H1 (cell line): ENCODE data around the gene LRRC61. TPM values are rescaled to one million over a fixed set of nuclear protein-coding genes. Genes with fewer than 3 reads are reported as not detected.
A peak's percentile ranks its signal among the peaks of the same experiment; 100 is the strongest.

Experiments
- CTCF ChIA-PET: fragments of 300-600 bp; sonication (Branson Sonifier 250); formaldehyde crosslinking; loops from one replicate; lab custom pipeline; 2021; ENCODE audit not compliant: partially characterized antibody; lab: Charles Lee
- POLR2A ChIA-PET: fragments of 300-600 bp; sonication (Branson Sonifier 250); formaldehyde crosslinking; loops from one replicate; lab custom pipeline; 2021; ENCODE audit warnings: inconsistent platforms; ENCODE audit not compliant: partially characterized antibody; lab: Charles Lee
- DNase-seq, 2 experiments: peaks; one replicate each; pipeline versions ENCODE4 v3.0.0 to v3.0.0-alpha.2; 2010 to 2022; ENCODE audit warnings: low spot score in 2 of 2, low read depth in 1 of 2, mixed read lengths in 1 of 2
- FAIRE-seq: peaks from 2 replicates; lab custom pipeline; 2011; peaks lifted over from hg19 to GRCh38; lab: Jason Lieb, UNC
- H2AFZ ChIP-seq: 2 replicates; pipeline ENCODE4 v1.8.1; 2012; ENCODE audit warnings: low read length, inconsistent platforms
- H2AK5ac ChIP-seq: 2 replicates; pipeline ENCODE4 v1.6.1; 2013; ENCODE audit warnings: low read depth, low read length
- H2BK120ac ChIP-seq: replicated peaks from 2 replicates; pipeline ENCODE3; 2013; ENCODE audit warnings: low read depth, low read length, inconsistent platforms
- H2BK12ac ChIP-seq: 2 replicates; pipeline ENCODE4 v1.6.1; 2013; ENCODE audit warnings: low read depth, low read length
- H2BK15ac ChIP-seq: 2 replicates; pipeline ENCODE4 v1.6.1; 2013; ENCODE audit warnings: low read length
- H2BK20ac ChIP-seq: 2 replicates; pipeline ENCODE4 v1.6.1; 2013; ENCODE audit warnings: low read length
- H2BK5ac ChIP-seq: 2 replicates; pipeline ENCODE4 v1.6.1; 2013; ENCODE audit warnings: low read depth, low read length
- H3K14ac ChIP-seq: 2 replicates; pipeline ENCODE4 v1.6.1; 2013; ENCODE audit warnings: inconsistent platforms; ENCODE audit not compliant: insufficient read length
- H3K18ac ChIP-seq: 2 replicates; pipeline ENCODE4 v1.6.1; 2013; ENCODE audit warnings: low read length; ENCODE audit errors: extremely low read depth
- H3K23ac ChIP-seq: 2 replicates; pipeline ENCODE4 v1.6.1; 2013; ENCODE audit warnings: inconsistent platforms; ENCODE audit not compliant: insufficient read length
- H3K23me2 ChIP-seq: 2 replicates; pipeline ENCODE4 v1.6.1; 2013; ENCODE audit warnings: low read depth, low read length
- H3K27ac ChIP-seq: 2 replicates; pipeline ENCODE4 v1.6.1; 2011; ENCODE audit warnings: low read depth, low read length, inconsistent platforms
- H3K27me3 ChIP-seq, 4 experiments: replicated peaks in 1 of 4; 1 replicate in 1 of 4; 2 replicates in 3 of 4; pipeline versions ENCODE4 v1.6.1 to v1.8.1; 2011 to 2013; ENCODE audit warnings: low read length in 3 of 4, mild to moderate bottlenecking in 3 of 4, inconsistent platforms in 2 of 4, mixed read lengths in 2 of 4, moderate library complexity in 1 of 4; ENCODE audit not compliant: control insufficient read depth in 3 of 4, insufficient read depth in 3 of 4; ENCODE audit errors: extremely low read depth in 1 of 4
- H3K36me3 ChIP-seq, 4 experiments: 2 replicates each; pipeline versions ENCODE4 v1.6.1 to v1.8.1; 2011 to 2013; ENCODE audit warnings: mild to moderate bottlenecking in 4 of 4, low read length in 3 of 4, moderate library complexity in 2 of 4, control low read depth in 1 of 4, inconsistent platforms in 1 of 4; ENCODE audit not compliant: insufficient read depth in 4 of 4, control insufficient read depth in 2 of 4
- H3K4ac ChIP-seq: replicated peaks from 2 replicates; pipeline ENCODE3; 2013; ENCODE audit warnings: low read length, low read depth, mixed read lengths, inconsistent platforms; ENCODE audit not compliant: insufficient read length
- H3K4me1 ChIP-seq, 4 experiments: replicated peaks in 1 of 4; 1 replicate in 1 of 4; 2 replicates in 3 of 4; pipeline versions ENCODE4 v1.6.1 to v1.8.1; 2011 to 2013; ENCODE audit warnings: low read length in 3 of 4, inconsistent platforms in 2 of 4, mixed read lengths in 1 of 4; ENCODE audit not compliant: insufficient read depth in 4 of 4, control insufficient read depth in 3 of 4
- H3K4me2 ChIP-seq, 2 experiments: 2 replicates each; pipeline versions ENCODE4 v1.6.1 to v1.8.1; 2011 to 2013; ENCODE audit warnings: low read depth in 2 of 2, low read length in 2 of 2, control low read depth in 1 of 2, inconsistent platforms in 1 of 2, mild to moderate bottlenecking in 1 of 2; ENCODE audit not compliant: insufficient read depth in 1 of 2
- H3K4me3 ChIP-seq, 4 experiments: fragments of 200-600, 300-600 bp in 1 of 4; sonication (generic), shearing (Covaris generic), sonication (Bioruptor Twin) in 1 of 4; 2 replicates each; pipeline versions ENCODE4 v1.5.1 to v1.8.1; 2011 to 2016; ENCODE audit warnings: low read length in 4 of 4, low read depth in 3 of 4, control low read depth in 2 of 4, inconsistent platforms in 2 of 4, mild to moderate bottlenecking in 2 of 4, mixed read lengths in 1 of 4, moderate library complexity in 1 of 4; ENCODE audit not compliant: insufficient read depth in 2 of 4; ENCODE audit errors: extremely low read depth in 1 of 4
- H3K56ac ChIP-seq: replicated peaks from 2 replicates; pipeline ENCODE3; 2013; ENCODE audit warnings: low read depth, mild to moderate bottlenecking, mixed read lengths, low read length, inconsistent platforms; ENCODE audit not compliant: insufficient read length
- H3K79me1 ChIP-seq: 2 replicates; pipeline ENCODE4 v1.6.1; 2013; ENCODE audit warnings: low read depth, low read length, control low read depth
- H3K79me2 ChIP-seq, 2 experiments: 2 replicates each; pipeline versions ENCODE4 v1.6.1 to v1.8.1; 2012 to 2013; ENCODE audit warnings: low read length in 2 of 2, mild to moderate bottlenecking in 2 of 2, inconsistent platforms in 1 of 2; ENCODE audit not compliant: insufficient read depth in 2 of 2, control insufficient read depth in 1 of 2
- H3K9ac ChIP-seq, 4 experiments: replicated peaks in 1 of 4; 1 replicate in 1 of 4; 2 replicates in 3 of 4; pipeline versions ENCODE4 v1.6.1 to v1.8.1; 2011 to 2013; ENCODE audit warnings: low read depth in 3 of 4, low read length in 3 of 4, control low read depth in 2 of 4, mild to moderate bottlenecking in 2 of 4, moderate library complexity in 2 of 4, inconsistent platforms in 1 of 4; ENCODE audit errors: extremely low read depth in 1 of 4
- H3K9me3 ChIP-seq, 2 experiments: 2 replicates each; pipeline versions ENCODE4 v1.6.1 to v1.8.1; 2012 to 2013; ENCODE audit warnings: mild to moderate bottlenecking in 2 of 2, moderate library complexity in 2 of 2, control low read depth in 1 of 2, inconsistent platforms in 1 of 2, low read depth in 1 of 2, low read length in 1 of 2, mixed read lengths in 1 of 2; ENCODE audit not compliant: insufficient read depth in 2 of 2
- H4K20me1 ChIP-seq, 2 experiments: replicated peaks in 1 of 2; 2 replicates each; pipeline versions ENCODE3 to v1.8.1; 2011 to 2013; ENCODE audit warnings: inconsistent platforms in 2 of 2, low read length in 2 of 2, mild to moderate bottlenecking in 1 of 2; ENCODE audit not compliant: insufficient read depth in 2 of 2, control insufficient read depth in 1 of 2
- H4K5ac ChIP-seq: 2 replicates; pipeline ENCODE4 v1.6.1; 2013; ENCODE audit warnings: low read length, low read depth, mixed read lengths, inconsistent platforms; ENCODE audit not compliant: insufficient read length
- H4K8ac ChIP-seq: 2 replicates; pipeline ENCODE4 v1.8.0; 2013; ENCODE audit warnings: mild to moderate bottlenecking, moderate library complexity, low read length, inconsistent platforms; ENCODE audit not compliant: insufficient read depth; ENCODE audit errors: extremely low read depth
- H4K91ac ChIP-seq: replicated peaks from 2 replicates; pipeline ENCODE3; 2013; ENCODE audit warnings: low read length, mixed read lengths, inconsistent platforms; ENCODE audit not compliant: insufficient read length
- RAD21 ChIP-seq, 2 experiments: IDR thresholded peaks in 1 of 2; conservative IDR thresholded peaks in 1 of 2; 2 replicates each; pipeline ENCODE4 v1.6.1; 2011; ENCODE audit warnings: low read depth in 2 of 2, low read length in 2 of 2, improper control_type of control experiment in 1 of 2, inconsistent platforms in 1 of 2, mild to moderate bottlenecking in 1 of 2, moderate library complexity in 1 of 2
- WGBS, 2 experiments: shearing (Covaris generic) in 1 of 2; methylation state at CpG; one replicate each; pipeline versions ENCODE4 v1.1.6 to v1.1.7; 2013 to 2015; ENCODE audit warnings: low lambda C conversion rate in 2 of 2, mixed read lengths in 2 of 2, inconsistent platforms in 1 of 2, low coverage in 1 of 2, missing lambda C conversion rate in 1 of 2; ENCODE audit not compliant: insufficient replicate concordance in 2 of 2, insufficient coverage in 1 of 2, insufficient read length in 1 of 2; ENCODE audit errors: extremely low coverage in 1 of 2, missing lambda C conversion rate in 1 of 2; 5-methylcytosine and 5-hydroxymethylcytosine counted together
- polyA plus RNA-seq, 7 experiments: library from polyadenylated mRNA; depleted of rRNA in 3 of 7; stranded (reverse) in 5 of 7; unstranded in 2 of 7; fragments of >200 nt in 5 of 7; fragments of 200-250 nt in 2 of 7; gene quantifications; 1 replicate in 5 of 7; 2 replicates in 1 of 7; 4 replicates in 1 of 7; pipeline versions ENCODE4 v1.2.1 to v1.2.3, GENCODE V29; 2011 to 2013; ENCODE audit warnings: missing spikeins in 2 of 7, mixed read lengths in 2 of 7
- total RNA-seq: library from RNA; stranded (reverse); fragmentation: NEBNext Ultra II Directional; extraction: Animal tissue kit (Norgen Biotek cat#: 25700); gene quantifications from 2 replicates; pipeline ENCODE4 v1.2.1, GENCODE V29; 2021

LRRC61 gene
- total and polyA plus RNA-seq, 2 of the 8 experiments (the other 6 are each of a cell fraction or from before 2014, with no cell fraction given): 0.73 to 44.8 TPM

DNA sequence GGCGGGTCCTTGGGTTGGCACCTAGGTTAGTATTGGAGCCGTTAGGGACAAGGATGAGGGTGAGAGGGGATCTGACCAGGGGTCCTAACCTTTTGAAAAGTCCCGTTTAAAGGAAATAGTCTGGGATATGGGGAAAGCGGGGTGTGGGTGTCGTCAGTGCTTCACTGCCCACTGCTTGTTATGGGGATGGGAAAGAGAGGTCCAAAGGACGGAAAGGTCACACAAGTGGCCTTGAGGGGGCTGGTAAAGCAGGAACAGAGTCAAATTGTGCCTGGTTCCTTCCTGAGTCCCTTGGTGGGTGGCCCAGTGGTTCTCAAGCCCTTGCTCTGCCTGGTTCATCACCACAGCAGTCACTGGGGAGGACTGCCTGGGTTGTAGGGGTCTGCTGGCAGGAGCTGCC lies 53.4 kb downstream of the LRRC61 start:
- Histone ChIP-seq H4K91ac (peak overlapping the region; percentile 8), H3K4ac (no peak overlapping the region), H4K20me1 (peaks cover 0 to 11% of the 10 kb centered on the region in 2 experiments), H3K4me1 (peaks cover 12 to 29% (median 16%) of the 10 kb centered on the region in 4 experiments), H2AK5ac (peak overlapping the region; percentile 91), H3K27ac (no peak overlapping the region), H3K14ac (no peak overlapping the region), H3K79me1 (peaks cover 17% of the 10 kb centered on the region), H3K18ac (no peak overlapping the region), H3K23ac (no peak overlapping the region), H2BK12ac (peak overlapping the region; percentile 80; the same call in 1 of the 2 replicates), H2BK120ac (no peak overlapping the region), H3K23me2 (peaks cover 11% of the 10 kb centered on the region), H4K8ac (no peak overlapping the region), H3K79me2 (peaks cover 0 to 48% of the 10 kb centered on the region in 2 experiments; a peak in 3 of 4 replicates), H3K27me3 (no peaks in the 10 kb centered on the region), H2BK15ac (peak overlapping the region; percentile 97), H2BK5ac (peak overlapping the region; percentile 78), H2BK20ac (no peak overlapping the region), H3K56ac (no peak overlapping the region), H3K9ac (no peak overlapping the region), H3K36me3 (peaks cover 13 to 31% (median 21%) of the 10 kb centered on the region in 4 experiments), H3K4me2 (no peak overlapping the region), H4K5ac (no peak overlapping the region), H3K4me3 (no peak overlapping the region), H2AFZ (no peak overlapping the region), H3K9me3 (no peaks in the 10 kb centered on the region)
- no peak for TF ChIP-seq RAD21 (IDR thresholded peaks at IDR 0.05 in 1 of 2, conservative IDR thresholded peaks at IDR 0.05 in 1 of 2; ENCODE audit: low read depth in 2 of 2, low read length in 2 of 2)
- POLR2A ChIA-PET: interaction anchor here (0.6 to 7.8 kb wide), 8 partner anchors 9 to 283 kb away, joined by 3 to 93 read pairs (median 14); partner anchors contain the start of gene REPIN1
- FAIRE-seq (no peak), DNase-seq (no peak)
- WGBS, 2 experiments: 82% methylated on average over 6 of the region's 6 CpGs; no CpG with 5 or more reads in 1 of the 2 experiments
- CTCF ChIA-PET: interaction anchor here (1.3 kb wide), 1 partner anchor 18 kb away, joined by 3 read pairs; no protein-coding TSS in a partner anchor
